IMR-90 (cell line): Measurements from ENCODE around the gene NPIPA1. TPM values are rescaled to one million over a fixed set of nuclear protein-coding genes. Genes with fewer than 3 reads are reported as not detected.
"Not testable (repeated sequence)": the region's sequence is repeated elsewhere in the genome, so short reads cannot be mapped to it uniquely, and the experiment has no call there.

Experiments
- ATAC-seq: fragments of 200-7000 bp; cut with Tn5 transposase; 2 replicates; pipeline ENCODE4 v1.9.1; 2020; ENCODE audit warnings: low read depth, mild to moderate bottlenecking, moderate library complexity
- BruUV-seq: library from RNA; stranded (reverse); fragments of 400-500 nt; replicated peaks from 2 replicates; lab custom pipeline; 2021; lab: Mats Ljungman, UMichigan
- CTCF ChIA-PET: fragments of 300-600 bp; formaldehyde crosslinking; extraction: SDS; loops from one replicate; lab custom pipeline; 2021; ENCODE audit warnings: antibody characterized with exemption; lab: Yijun Ruan, JAX
- POLR2A ChIA-PET: fragments of 300-600 bp; sonication (Branson Sonifier 250); formaldehyde crosslinking; loops from one replicate; lab custom pipeline; 2022; ENCODE audit warnings: antibody characterized with exemption; ENCODE audit not compliant: unreplicated experiment; lab: Charles Lee
- DNase-seq: peaks from one replicate; pipeline ENCODE4 v3.0.0; 2013
- H2AFZ ChIP-seq: replicated peaks from 2 replicates; pipeline ENCODE3; 2013; ENCODE audit warnings: low read length, mild to moderate bottlenecking; ENCODE audit not compliant: poor library complexity
- H2AK5ac ChIP-seq: 2 replicates; pipeline ENCODE4 v1.6.1; 2013; ENCODE audit warnings: low read depth, low read length, inconsistent platforms
- H2AK9ac ChIP-seq: replicated peaks from 2 replicates; pipeline ENCODE3; 2013; ENCODE audit warnings: mild to moderate bottlenecking, low read depth, low read length, moderate library complexity; ENCODE audit not compliant: poor library complexity
- H2BK120ac ChIP-seq: 2 replicates; pipeline ENCODE4 v1.6.1; 2013; ENCODE audit warnings: low read depth, low read length, inconsistent platforms
- H2BK15ac ChIP-seq: 3 replicates; pipeline ENCODE4 v1.6.1; 2013; ENCODE audit warnings: low read depth, low read length, inconsistent platforms
- H2BK20ac ChIP-seq: 2 replicates; pipeline ENCODE4 v1.6.1; 2013; ENCODE audit warnings: low read depth, mild to moderate bottlenecking, inconsistent platforms, low read length, moderate library complexity
- H2BK5ac ChIP-seq: 2 replicates; pipeline ENCODE4 v1.6.1; 2013; ENCODE audit warnings: mild to moderate bottlenecking, low read depth, low read length, inconsistent platforms; ENCODE audit not compliant: poor library complexity, severe bottlenecking
- H3K14ac ChIP-seq: replicated peaks from 2 replicates; pipeline ENCODE4 v1.6.1; 2013; ENCODE audit warnings: low read depth, low read length, inconsistent platforms
- H3K18ac ChIP-seq: 2 replicates; pipeline ENCODE4 v1.6.1; 2013; ENCODE audit warnings: low read depth, low read length, control low read depth
- H3K23ac ChIP-seq: 2 replicates; pipeline ENCODE4 v1.6.1; 2013; ENCODE audit warnings: low read depth, low read length, inconsistent platforms
- H3K27ac ChIP-seq: 2 replicates; pipeline ENCODE4 v1.5.1; 2013; ENCODE audit warnings: mild to moderate bottlenecking, control low read depth, low read length; ENCODE audit not compliant: insufficient read depth
- H3K27me3 ChIP-seq: 2 replicates; pipeline ENCODE4 v1.6.1; 2013; ENCODE audit warnings: low read length; ENCODE audit not compliant: control insufficient read depth, insufficient read depth
- H3K36me3 ChIP-seq: 2 replicates; pipeline ENCODE4 v1.6.1; 2013; ENCODE audit warnings: low read length, mixed read lengths; ENCODE audit not compliant: control insufficient read depth, insufficient read depth
- H3K4ac ChIP-seq: 2 replicates; pipeline ENCODE4 v1.6.1; 2013; ENCODE audit warnings: low read depth, low read length, inconsistent platforms
- H3K4me1 ChIP-seq: 2 replicates; pipeline ENCODE4 v1.6.1; 2013; ENCODE audit warnings: low read length, mixed read lengths; ENCODE audit not compliant: control insufficient read depth, insufficient read depth
- H3K4me2 ChIP-seq: 2 replicates; pipeline ENCODE4 v1.6.1; 2013; ENCODE audit warnings: low read depth, mild to moderate bottlenecking, control low read depth, low read length, moderate library complexity
- H3K4me3 ChIP-seq: 2 replicates; pipeline ENCODE4 v1.5.1; 2013; ENCODE audit warnings: low read depth, mild to moderate bottlenecking, control low read depth, low read length, moderate library complexity; ENCODE audit not compliant: insufficient read depth
- H3K56ac ChIP-seq: 2 replicates; pipeline ENCODE4 v1.6.1; 2013; ENCODE audit warnings: low read length, inconsistent platforms; ENCODE audit not compliant: insufficient read depth; ENCODE audit errors: extremely low read depth
- H3K79me1 ChIP-seq, 2 experiments: 2 replicates each; pipeline ENCODE4 v1.6.1; 2013; ENCODE audit warnings: low read length in 2 of 2, inconsistent platforms in 1 of 2, low read depth in 1 of 2
- H3K9ac ChIP-seq: 2 replicates; pipeline ENCODE4 v1.6.1; 2013; ENCODE audit warnings: low read depth, low read length, control low read depth
- H3K9me1 ChIP-seq: 2 replicates; pipeline ENCODE4 v1.6.1; 2013; ENCODE audit warnings: low read length, inconsistent platforms; ENCODE audit not compliant: insufficient read depth
- H3K9me3 ChIP-seq: 2 replicates; pipeline ENCODE4 v1.6.1; 2013; ENCODE audit warnings: low read length; ENCODE audit not compliant: control insufficient read depth, insufficient read depth
- H4K20me1 ChIP-seq: 2 replicates; pipeline ENCODE4 v1.6.1; 2013; ENCODE audit warnings: low read length, inconsistent platforms; ENCODE audit not compliant: insufficient read depth
- H4K5ac ChIP-seq: 2 replicates; pipeline ENCODE4 v1.6.1; 2013; ENCODE audit warnings: mild to moderate bottlenecking, low read depth, low read length, control low read depth
- H4K8ac ChIP-seq, 2 experiments: 2 replicates each; pipeline ENCODE4 v1.6.1; 2013; ENCODE audit warnings: low read depth in 2 of 2, low read length in 2 of 2, control low read depth in 1 of 2, inconsistent platforms in 1 of 2
- H4K91ac ChIP-seq: 2 replicates; pipeline ENCODE4 v1.6.1; 2013; ENCODE audit warnings: low read depth, low read length, inconsistent platforms; ENCODE audit not compliant: insufficient read depth
- WGBS, 2 experiments: methylation state at CpG; one replicate each; pipeline versions ENCODE4 v1.1.5 to v1.1.7; 2013; ENCODE audit warnings: missing lambda C conversion rate in 2 of 2; ENCODE audit not compliant: insufficient read length in 1 of 2; ENCODE audit errors: extremely low coverage in 2 of 2; 5-methylcytosine and 5-hydroxymethylcytosine counted together
- dilution Hi-C: fragments of 300-500 bp; cut with HindIII; formaldehyde crosslinking; loops from one replicate; pipeline ENCODE4 v1.14.3; 2018; ENCODE audit warnings: low sequenced_read_pairs; ENCODE audit not compliant: unreplicated experiment
- in situ Hi-C: fragments of 300-500 bp; cut with MboI; formaldehyde crosslinking; loops from 3 replicates; pipeline ENCODE4 v1.14.3; 2019; ENCODE audit warnings: low sequenced_read_pairs, inconsistent platforms, mixed read lengths
- intact Hi-C: fragments of 100-400 bp; cut with micrococcal nuclease; formaldehyde crosslinking; loops from 2 replicates; pipeline ENCODE4 v1.10.0; 2022
- polyA plus RNA-seq, 3 experiments: library from polyadenylated mRNA; depleted of rRNA; stranded (reverse); fragments of >200 nt; gene quantifications; 2 replicates each; pipeline ENCODE4 v1.2.3, GENCODE V29; 2012; ENCODE audit warnings: low replicate concordance in 1 of 3
- total RNA-seq: library from RNA; depleted of rRNA; stranded (reverse); fragments of >200 nt; gene quantifications from 2 replicates; pipeline ENCODE4 v1.2.3, GENCODE V29; 2012

NPIPA1 gene
- total and polyA plus RNA-seq, 2 of the 4 experiments (the other 2 are of a cell fraction) = 8.1 to 85.8 TPM

- H4K20me1 ChIP-seq, H3K79me1 ChIP-seq, H4K5ac ChIP-seq, H3K9ac ChIP-seq, H4K8ac ChIP-seq, H3K9me1 ChIP-seq, in situ Hi-C loops, H2BK15ac ChIP-seq, DNase-seq, CTCF ChIA-PET, H3K27ac ChIP-seq, H3K4me3 ChIP-seq, H3K14ac ChIP-seq, H3K23ac ChIP-seq, H2AFZ ChIP-seq, H3K56ac ChIP-seq, H4K91ac ChIP-seq, H3K4ac ChIP-seq, intact Hi-C loops, H2BK120ac ChIP-seq, H3K4me2 ChIP-seq, H2BK20ac ChIP-seq, H3K36me3 ChIP-seq, POLR2A ChIA-PET, H3K9me3 ChIP-seq, H3K18ac ChIP-seq, H2AK9ac ChIP-seq, dilution Hi-C loops, H3K27me3 ChIP-seq, BruUV-seq, H2AK5ac ChIP-seq, H3K4me1 ChIP-seq, H2BK5ac ChIP-seq: not testable (repeated sequence)
- ATAC-seq = peak; percentile 49; the same call in 1 of the 2 replicates
- WGBS, 2 experiments = 54% methylated on average over 3 of the region's 31 CpGs; no CpG with 5 or more reads in 1 of the 2 experiments
These were observed 9.1 kb upstream of the NPIPA1 start for GRCh38 chr16:14928064-14928714.

DNA sequence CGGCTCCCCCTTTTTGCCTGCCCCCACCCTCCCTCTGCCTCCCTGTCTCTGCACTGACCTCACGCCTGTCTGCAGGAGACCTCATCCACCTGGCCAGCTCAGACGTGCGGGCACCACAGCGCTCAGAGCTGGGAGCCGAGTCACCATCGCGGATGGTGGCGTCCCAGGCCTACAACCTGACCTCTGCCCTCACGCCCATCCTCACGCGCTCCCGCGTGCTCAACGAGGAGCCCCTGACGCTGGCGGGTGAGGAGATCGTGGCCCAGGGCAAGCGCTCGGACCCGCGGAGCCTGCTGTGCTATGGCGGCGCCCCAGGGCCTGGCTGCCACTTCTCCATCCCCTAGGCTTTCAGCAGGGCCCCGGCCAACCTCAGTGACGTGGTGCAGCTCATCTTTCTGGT lies 8.1 kb upstream of the NPIPA1 start:
- H3K79me1 ChIP-seq, H3K18ac ChIP-seq, CTCF ChIA-PET, H3K4me2 ChIP-seq, H4K20me1 ChIP-seq, H3K4me3 ChIP-seq, H4K91ac ChIP-seq, H3K56ac ChIP-seq, H3K4ac ChIP-seq, H2AK5ac ChIP-seq, in situ Hi-C loops, H3K14ac ChIP-seq, H2BK15ac ChIP-seq, H3K9me1 ChIP-seq, H2AFZ ChIP-seq, H3K9ac ChIP-seq, H2BK20ac ChIP-seq, POLR2A ChIA-PET, H3K9me3 ChIP-seq, H3K36me3 ChIP-seq, H2BK5ac ChIP-seq, H4K8ac ChIP-seq, H4K5ac ChIP-seq, H2AK9ac ChIP-seq, H2BK120ac ChIP-seq, H3K27me3 ChIP-seq, intact Hi-C loops, H3K4me1 ChIP-seq, H3K27ac ChIP-seq, H3K23ac ChIP-seq, dilution Hi-C loops, BruUV-seq, DNase-seq, ATAC-seq: not testable (repeated sequence)
- no CpG with 5 or more reads among the region's 26 CpGs for WGBS, 2 experiments
